HAP-1 (cell line): ENCODE data around the gene NUDT19.
"Not testable (repeated sequence)": the region's sequence is repeated elsewhere in the genome, so short reads cannot be mapped to it uniquely, and the experiment has no call there.

ENCODE experiments used
- DNase-seq, 2 experiments: peaks; one replicate each; pipeline ENCODE4 v3.0.0-alpha.2; 2016 to 2020; ENCODE audit warnings: low spot score in 2 of 2
- H3K27me3 ChIP-seq: fragments of 250-450 bp; sonication (Bioruptor Pico); 2 replicates; pipeline ENCODE4 v1.5.1; 2020; ENCODE audit warnings: low read depth, mild to moderate bottlenecking, moderate library complexity
- H3K36me3 ChIP-seq: fragments of 250-450 bp; sonication (Bioruptor Pico); replicated peaks from 2 replicates; pipeline ENCODE4 v1.5.1; 2020; ENCODE audit warnings: mild to moderate bottlenecking
- H3K4me1 ChIP-seq: fragments of 250-450 bp; sonication (Bioruptor Pico); 2 replicates; pipeline ENCODE4 v1.5.1; 2020; ENCODE audit warnings: mild to moderate bottlenecking
- H3K4me3 ChIP-seq: fragments of 250-450 bp; sonication (Bioruptor Pico); 2 replicates; pipeline ENCODE4 v1.5.1; 2020; ENCODE audit warnings: mild to moderate bottlenecking, moderate library complexity
- H3K9me3 ChIP-seq: fragments of 250-450 bp; sonication (Bioruptor Pico); 2 replicates; pipeline ENCODE4 v1.5.1; 2020; ENCODE audit warnings: mild to moderate bottlenecking, moderate library complexity
- in situ Hi-C: fragments of 300-500 bp; cut with MboI; formaldehyde crosslinking; loops from 3 replicates; pipeline ENCODE4 v1.14.3; 2020; ENCODE audit warnings: low sequenced_read_pairs, inconsistent platforms, mixed read lengths

NUDT19 gene

DNA sequence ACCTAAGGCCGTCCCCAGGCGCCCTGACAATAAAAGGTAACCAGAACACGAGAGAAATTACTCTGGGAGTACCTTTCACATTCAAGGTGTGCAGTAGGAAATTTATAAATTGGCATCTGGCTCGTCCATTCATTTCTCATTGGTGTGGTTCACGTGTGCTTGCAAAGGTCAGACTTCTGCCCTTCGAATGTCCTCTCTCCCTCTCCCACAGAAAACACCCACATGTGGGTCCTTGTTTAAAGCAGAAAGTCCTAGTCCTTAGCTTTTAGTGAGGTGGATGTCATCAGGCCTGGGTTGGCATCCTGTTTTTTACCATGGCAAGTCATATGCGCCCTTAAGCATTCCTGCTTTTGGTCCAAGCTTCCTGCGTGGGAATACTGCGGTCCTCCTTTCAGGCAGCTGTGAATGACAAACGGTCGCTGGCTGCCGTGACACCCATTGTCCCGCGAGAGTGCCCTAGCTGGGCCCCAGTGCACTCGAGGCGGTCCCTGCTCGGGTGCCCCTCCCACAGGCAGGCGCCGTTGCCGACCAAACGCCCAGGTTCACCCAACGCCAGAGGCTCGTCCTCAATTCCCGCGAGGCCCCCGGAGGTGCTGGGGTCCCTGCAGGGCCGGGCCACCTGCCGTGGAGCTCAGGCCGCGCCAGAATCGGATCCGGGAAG is at the start of gene NUDT19:
Gene NUDT19 (plus strand): TSS at position 531 of the 661 bp plus-strand sequence. CDS start 140 bp downstream, outside the sequence.
- in situ Hi-C loops, result loop anchor here (25.0 kb wide), 1 partner anchor 496 kb away; the partner anchor contains the start of gene LRP3
- DNase-seq, result peak; percentile 79 to 90
- H3K27me3 ChIP-seq, result no peaks in the 10 kb centered on the region

DNA sequence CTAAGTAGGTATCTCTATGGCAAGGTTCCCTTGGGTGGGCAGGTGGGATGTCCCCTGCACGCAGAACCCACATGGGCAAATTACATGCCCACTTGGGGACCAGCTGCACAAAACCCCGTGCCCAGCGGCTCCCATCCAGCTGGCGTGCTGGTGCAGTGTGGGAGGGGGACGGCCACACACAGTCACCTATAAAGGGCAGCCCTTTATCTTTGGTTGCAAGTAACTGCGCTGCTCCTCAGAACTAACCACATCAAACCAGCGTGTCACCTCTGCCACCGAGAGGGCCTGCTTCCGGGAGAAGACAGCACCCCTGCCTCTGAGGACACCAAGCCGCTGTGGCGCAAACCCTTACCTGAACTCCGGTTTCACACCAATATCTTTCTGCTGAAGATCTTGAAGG is 48.9 kb upstream of the NUDT19 start:
- in situ Hi-C loops, result no loop called here
- H3K9me3 ChIP-seq, result no peaks in the 10 kb centered on the region
- no peak overlapping the region for H3K4me3 ChIP-seq
- peaks cover 75% of the 10 kb centered on the region for H3K36me3 ChIP-seq
- no peak for DNase-seq
- H3K4me1 ChIP-seq, result no peaks in the 10 kb centered on the region
- no peaks in the 10 kb centered on the region for H3K27me3 ChIP-seq

More for the DNA sequence above, at the start of gene NUDT19:
- H3K36me3 ChIP-seq, result peaks cover 22% of the 10 kb centered on the region
- H3K9me3 ChIP-seq, result peaks cover 4% of the 10 kb centered on the region; the same call in 1 of the 2 replicates
- H3K4me1 ChIP-seq, result peaks cover 20% of the 10 kb centered on the region
- H3K4me3 ChIP-seq, result peak within 1 kb of the TSS; percentile 39

DNA sequence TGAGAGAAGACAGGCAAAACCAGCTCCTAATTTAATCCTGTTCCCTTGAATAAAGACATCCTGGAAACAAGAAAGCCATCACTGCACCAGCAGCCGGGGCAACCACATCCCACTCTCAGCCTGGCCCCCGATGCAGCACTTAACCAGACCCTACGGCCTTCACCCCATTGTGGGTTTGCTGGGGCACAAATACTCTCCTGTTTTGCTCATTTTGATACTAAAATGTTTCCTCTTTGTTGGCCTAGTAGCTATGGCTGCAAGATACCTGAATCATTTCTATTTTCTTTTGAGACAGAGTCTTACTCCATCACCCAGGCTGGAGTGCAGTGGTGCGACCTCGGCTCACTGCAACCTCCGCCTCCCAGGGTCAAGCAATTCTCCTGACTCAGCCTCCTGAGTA is 45.1 kb upstream of the NUDT19 start:
- in situ Hi-C loops, result no loop called here
- DNase-seq, result no peak
- Histone ChIP-seq H3K36me3 (peaks cover 60% of the 10 kb centered on the region), H3K4me1 (no peaks in the 10 kb centered on the region), H3K27me3 (no peaks in the 10 kb centered on the region), H3K4me3 (no peak overlapping the region), H3K9me3 (no peaks in the 10 kb centered on the region)

DNA sequence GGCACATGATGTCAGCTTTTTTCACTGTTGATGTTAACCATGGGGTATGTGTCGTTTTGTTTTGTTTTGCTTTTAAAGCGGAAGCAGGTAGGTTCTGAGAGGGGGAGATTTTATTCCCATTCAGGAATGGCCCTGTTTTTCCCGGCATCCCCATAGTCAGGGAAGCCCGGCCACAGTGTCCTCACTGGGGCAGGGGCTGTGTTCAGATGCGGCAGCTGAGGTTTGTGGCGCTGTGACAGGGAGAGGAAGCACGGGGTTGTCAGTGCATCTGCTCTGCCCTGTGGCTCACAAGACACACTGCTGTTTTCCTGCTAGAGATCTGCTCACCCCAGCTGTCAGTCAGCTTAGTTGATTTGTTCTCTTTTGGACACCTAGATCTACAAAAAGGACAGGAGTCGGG is 44.3 kb upstream of the NUDT19 start:
- DNase-seq, result no peak
- Histone ChIP-seq H3K4me3 (no peak overlapping the region), H3K4me1 (no peaks in the 10 kb centered on the region), H3K9me3 (no peaks in the 10 kb centered on the region), H3K36me3 (peaks cover 54% of the 10 kb centered on the region), H3K27me3 (no peaks in the 10 kb centered on the region)
- in situ Hi-C loops, result no loop called here

DNA sequence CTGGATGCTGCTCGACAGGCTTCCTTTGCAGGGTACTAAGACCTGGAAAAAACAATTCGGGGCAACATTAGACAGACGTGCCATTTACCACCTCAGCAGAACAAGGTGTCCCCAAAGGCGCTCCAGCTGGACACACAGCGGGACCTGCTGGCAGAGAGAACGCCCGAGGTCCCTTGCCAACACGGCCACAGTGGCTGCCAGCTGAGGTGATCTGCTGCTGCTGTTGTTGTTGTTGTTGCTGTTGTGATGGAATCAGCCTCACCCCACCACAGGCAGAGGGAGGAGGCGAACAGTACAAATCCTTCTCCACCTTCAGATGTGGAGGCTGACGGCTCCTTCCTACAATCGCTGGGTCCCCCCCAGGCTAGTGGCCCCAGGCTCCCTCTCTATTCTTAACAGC is 41.9 kb upstream of the NUDT19 start:
- H3K4me3 ChIP-seq, result no peak overlapping the region
- no peaks in the 10 kb centered on the region for H3K4me1 ChIP-seq
- in situ Hi-C loops, result no loop called here
- H3K36me3 ChIP-seq, result peaks cover 35% of the 10 kb centered on the region
- DNase-seq, result no peak
- H3K9me3 ChIP-seq, result no peaks in the 10 kb centered on the region
- H3K27me3 ChIP-seq, result no peaks in the 10 kb centered on the region

DNA sequence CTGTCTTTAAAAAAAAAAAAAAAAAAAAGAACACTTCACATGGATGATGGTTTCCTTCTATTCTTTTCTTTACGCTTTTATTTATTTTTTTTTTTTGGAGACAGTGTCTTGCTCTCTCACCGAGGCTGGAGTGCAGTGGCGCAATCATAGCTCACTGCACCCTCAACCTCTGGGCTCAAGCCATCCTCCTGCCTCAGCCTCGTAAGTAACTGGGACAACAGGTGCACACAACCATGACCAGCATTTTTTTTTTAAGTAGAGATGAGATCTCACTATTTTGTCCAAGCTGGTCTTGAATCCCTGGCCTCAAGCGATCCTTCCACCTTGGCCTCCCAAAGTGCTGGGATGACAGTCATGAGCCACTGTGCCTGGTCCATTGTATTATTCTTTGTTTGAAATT is 41.0 kb upstream of the NUDT19 start:
- Histone ChIP-seq H3K36me3 (peaks cover 44% of the 10 kb centered on the region), H3K9me3 (no peaks in the 10 kb centered on the region), H3K4me1 (no peaks in the 10 kb centered on the region), H3K27me3 (no peaks in the 10 kb centered on the region), H3K4me3 (no peak overlapping the region)
- DNase-seq, result no peak
- in situ Hi-C loops, result no loop called here

DNA sequence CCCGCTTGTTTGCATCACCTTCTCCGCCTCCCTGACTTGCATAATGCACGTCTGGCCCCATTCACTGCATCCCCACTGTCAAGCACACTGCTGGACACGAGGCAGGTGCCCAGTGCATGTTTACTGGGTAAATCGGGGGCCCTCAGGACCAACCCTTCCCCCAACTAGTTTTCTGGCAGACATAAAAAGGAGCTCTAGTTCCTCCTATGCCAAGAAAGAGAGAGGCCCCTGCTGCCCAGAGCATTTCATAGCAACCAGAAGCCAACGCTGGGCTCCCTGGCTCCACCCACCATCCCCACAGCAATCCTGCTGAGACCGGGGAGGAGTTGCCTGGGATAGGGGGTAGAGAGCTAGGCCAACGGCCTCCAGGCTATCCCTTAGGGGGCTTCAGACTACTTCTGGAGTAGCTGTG is 39.9 kb upstream of the NUDT19 start:
- Histone ChIP-seq H3K27me3 (no peaks in the 10 kb centered on the region), H3K9me3 (no peaks in the 10 kb centered on the region), H3K4me1 (no peaks in the 10 kb centered on the region), H3K4me3 (no peak overlapping the region), H3K36me3 (peaks cover 43% of the 10 kb centered on the region)
- no peak for DNase-seq
- in situ Hi-C loops, result no loop called here

DNA sequence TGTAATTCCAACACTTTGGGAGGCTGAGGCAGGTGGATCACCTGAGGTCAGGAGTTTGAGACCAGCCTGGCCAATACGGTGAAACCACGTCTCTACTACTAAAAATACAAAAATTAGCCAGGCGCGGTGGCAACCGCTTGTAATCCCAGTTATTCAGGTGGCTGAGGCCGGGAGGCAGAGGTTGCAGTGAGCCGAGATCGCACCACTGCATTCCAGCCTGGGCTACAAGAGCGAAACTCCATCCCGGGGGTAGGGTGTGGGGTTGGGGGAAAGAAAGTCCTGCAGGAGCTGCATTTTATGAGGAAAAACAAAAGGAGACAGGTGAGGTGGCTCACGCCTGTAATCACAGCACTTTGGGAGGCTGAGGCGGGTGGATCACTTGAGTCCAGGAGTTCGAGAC is 39.3 kb upstream of the NUDT19 start:
- H3K27me3 ChIP-seq, DNase-seq, H3K9me3 ChIP-seq, in situ Hi-C loops, H3K4me3 ChIP-seq, H3K4me1 ChIP-seq: not testable (repeated sequence)
- H3K36me3 ChIP-seq, result peaks cover 38% of the 10 kb centered on the region

DNA sequence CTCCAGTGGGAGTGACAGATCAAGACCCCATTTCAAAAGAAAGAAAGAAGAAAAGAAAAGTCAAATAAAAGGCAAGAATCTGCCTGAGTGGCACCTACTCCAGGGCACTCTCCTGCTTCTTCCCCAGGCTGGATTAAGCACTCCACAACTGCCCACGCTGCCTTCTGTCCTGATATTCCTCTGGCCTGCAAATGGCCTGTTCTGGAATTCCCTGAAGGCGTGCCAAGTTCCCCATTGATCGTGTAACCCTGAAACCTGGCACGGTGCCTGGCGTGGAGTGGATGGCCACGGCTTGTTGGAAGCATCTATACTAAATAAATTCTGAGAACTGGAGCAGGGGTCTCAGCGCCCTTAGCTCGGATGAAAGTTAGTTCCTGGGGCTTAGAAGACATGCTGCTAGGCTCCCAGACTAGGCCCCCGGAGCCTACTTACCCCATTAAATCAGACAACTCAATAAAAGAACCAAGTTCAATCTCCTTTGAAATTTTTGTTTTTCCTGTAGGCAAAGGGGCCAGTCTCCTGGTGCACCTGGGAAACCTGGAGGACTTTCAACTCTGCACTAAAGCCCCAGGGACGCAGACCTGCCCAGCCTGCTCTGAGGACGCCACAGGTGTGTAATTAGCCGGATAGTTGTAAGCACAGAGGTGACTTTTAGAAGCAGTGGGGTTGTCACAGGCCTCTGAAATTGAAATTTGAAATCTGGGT is 38.6 kb upstream of the NUDT19 start:
- no peak overlapping the region for H3K4me3 ChIP-seq
- peaks cover 33% of the 10 kb centered on the region for H3K36me3 ChIP-seq
- no peaks in the 10 kb centered on the region for H3K27me3 ChIP-seq
- no peaks in the 10 kb centered on the region for H3K9me3 ChIP-seq
- no peaks in the 10 kb centered on the region for H3K4me1 ChIP-seq
- in situ Hi-C loops, result no loop called here
- DNase-seq, result no peak

DNA sequence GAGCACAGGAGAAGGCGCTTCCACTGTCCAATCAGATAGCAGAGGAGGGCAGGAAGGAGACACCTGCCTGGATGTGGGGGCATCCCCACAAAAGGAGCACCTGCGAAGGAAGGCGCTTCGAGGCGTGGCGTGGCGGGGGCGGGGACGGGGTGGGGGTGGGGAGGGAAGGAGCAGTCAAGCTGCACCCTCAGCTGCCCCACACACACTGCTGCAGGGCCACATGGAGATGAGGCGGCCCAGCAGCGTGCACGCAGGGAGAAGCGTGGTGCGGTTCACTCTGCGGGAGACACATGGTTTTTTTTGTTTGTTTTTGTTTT is 38.1 kb upstream of the NUDT19 start:
- no peaks in the 10 kb centered on the region for H3K27me3 ChIP-seq
- H3K9me3 ChIP-seq, result no peaks in the 10 kb centered on the region
- H3K36me3 ChIP-seq, result peaks cover 34% of the 10 kb centered on the region
- no peaks in the 10 kb centered on the region for H3K4me1 ChIP-seq
- H3K4me3 ChIP-seq, result no peak overlapping the region
- in situ Hi-C loops, result no loop called here
- no peak for DNase-seq

DNA sequence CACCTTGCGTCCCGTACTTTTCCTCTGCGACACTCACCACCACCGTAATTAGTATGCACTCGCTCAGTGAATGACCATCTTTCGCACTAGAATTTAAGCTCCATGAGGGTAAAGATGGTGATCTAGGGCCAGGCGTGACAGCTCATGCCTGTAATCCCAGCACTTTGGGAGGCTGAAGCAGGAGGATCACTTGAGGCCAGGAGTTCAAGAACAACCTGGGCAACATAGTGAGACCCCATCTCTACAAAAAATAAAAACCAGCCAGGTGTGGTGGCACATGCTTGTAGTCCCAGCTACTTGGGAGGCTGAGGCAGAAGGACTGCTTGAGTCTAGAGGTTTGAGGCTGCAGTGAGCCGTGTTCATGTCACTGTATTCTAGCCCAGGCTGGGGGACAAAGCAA is 35.2 kb upstream of the NUDT19 start:
- H3K4me3 ChIP-seq, H3K27me3 ChIP-seq, H3K9me3 ChIP-seq, DNase-seq, H3K4me1 ChIP-seq, in situ Hi-C loops: not testable (repeated sequence)
- H3K36me3 ChIP-seq, result peaks cover 29% of the 10 kb centered on the region

DNA sequence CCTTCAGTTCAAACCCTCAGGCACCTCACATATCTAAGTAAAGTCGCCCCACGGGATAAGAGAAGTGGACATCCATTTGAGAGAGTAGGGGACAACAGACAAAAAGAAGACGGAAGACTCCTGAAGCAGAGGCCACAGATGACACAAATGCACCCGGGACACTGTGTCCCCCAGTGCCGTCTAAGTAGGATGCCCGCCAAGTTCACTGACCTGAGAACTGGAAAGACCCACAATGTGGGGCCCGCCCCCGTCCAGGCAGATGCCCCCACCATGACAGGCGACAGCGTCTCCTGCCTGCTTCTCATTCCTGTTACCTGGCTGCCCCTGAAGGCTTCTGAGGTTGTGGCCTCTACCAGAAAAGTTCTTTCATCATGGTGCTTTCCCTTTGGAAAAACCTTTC is 33.5 kb upstream of the NUDT19 start:
- Histone ChIP-seq H3K4me1 (no peaks in the 10 kb centered on the region), H3K27me3 (no peaks in the 10 kb centered on the region), H3K4me3 (no peak overlapping the region), H3K36me3 (peaks cover 28% of the 10 kb centered on the region), H3K9me3 (no peaks in the 10 kb centered on the region)
- DNase-seq, result no peak
- in situ Hi-C loops, result no loop called here

DNA sequence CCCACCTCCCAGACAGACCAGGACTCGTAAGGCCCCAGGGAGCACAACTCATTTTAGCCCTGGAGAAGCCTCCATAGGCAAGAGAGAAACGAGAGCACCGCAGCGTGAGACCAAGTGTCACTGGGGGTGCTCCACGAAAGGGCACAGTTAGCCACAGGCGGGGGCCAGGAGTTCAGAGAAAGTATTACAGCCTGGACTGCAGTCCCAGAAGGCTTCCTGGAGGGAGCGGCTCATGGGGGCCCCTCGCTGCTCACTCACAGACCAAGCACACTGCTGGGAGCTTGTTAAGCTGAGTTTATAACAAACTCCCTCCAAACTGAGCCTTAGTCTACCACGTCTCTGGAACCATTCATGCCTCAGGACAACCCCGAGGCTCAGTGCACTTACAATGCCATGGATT is 33.1 kb upstream of the NUDT19 start:
- peaks cover 26% of the 10 kb centered on the region for H3K36me3 ChIP-seq
- no peaks in the 10 kb centered on the region for H3K4me1 ChIP-seq
- no peak overlapping the region for H3K4me3 ChIP-seq
- H3K9me3 ChIP-seq, result no peaks in the 10 kb centered on the region
- DNase-seq, result no peak
- H3K27me3 ChIP-seq, result no peaks in the 10 kb centered on the region
- in situ Hi-C loops, result no loop called here

DNA sequence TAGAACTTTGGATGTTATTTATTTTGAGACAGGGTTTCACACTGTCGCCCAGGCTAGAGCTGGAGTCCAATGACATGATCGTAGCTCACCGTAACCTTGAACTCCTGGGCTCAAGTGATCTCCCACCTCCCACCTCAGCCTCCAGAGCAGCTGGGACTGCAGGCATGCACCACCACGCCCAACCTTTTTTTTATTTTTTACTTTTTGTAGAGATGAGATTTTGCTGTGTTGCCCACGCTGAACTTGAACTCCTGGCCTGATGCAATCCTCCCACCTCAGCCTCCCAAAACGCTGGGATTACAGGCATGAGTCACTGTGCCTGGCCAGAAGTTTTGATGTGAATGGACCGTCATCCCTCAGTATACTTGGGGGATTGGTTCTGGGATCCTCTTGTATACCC is 30.3 kb upstream of the NUDT19 start:
- DNase-seq, result no peak
- Histone ChIP-seq H3K4me3 (no peak overlapping the region), H3K27me3 (no peaks in the 10 kb centered on the region), H3K9me3 (no peaks in the 10 kb centered on the region), H3K36me3 (peaks cover 19% of the 10 kb centered on the region), H3K4me1 (no peaks in the 10 kb centered on the region)
- in situ Hi-C loops, result no loop called here
